HT-29 (cell line): Measurements from ENCODE around the gene ZNF268. TPM values are rescaled to one million over a fixed set of nuclear protein-coding genes. Genes with fewer than 3 reads are reported as not detected.

ENCODE experiments used
- DNase-seq: peaks from one replicate; pipeline ENCODE4 v3.0.0-alpha.2; 2015; ENCODE audit warnings: low spot score
- total RNA-seq: library from RNA; depleted of rRNA; stranded (reverse); fragments of >200 nt; shearing (Covaris generic); gene quantifications from 2 replicates; pipeline ENCODE4 v1.2.3, GENCODE V29; 2014; rRNA removed

Gene ZNF268
- total RNA-seq, result 8.9 and 21.8 TPM in 2 replicates

DNA sequence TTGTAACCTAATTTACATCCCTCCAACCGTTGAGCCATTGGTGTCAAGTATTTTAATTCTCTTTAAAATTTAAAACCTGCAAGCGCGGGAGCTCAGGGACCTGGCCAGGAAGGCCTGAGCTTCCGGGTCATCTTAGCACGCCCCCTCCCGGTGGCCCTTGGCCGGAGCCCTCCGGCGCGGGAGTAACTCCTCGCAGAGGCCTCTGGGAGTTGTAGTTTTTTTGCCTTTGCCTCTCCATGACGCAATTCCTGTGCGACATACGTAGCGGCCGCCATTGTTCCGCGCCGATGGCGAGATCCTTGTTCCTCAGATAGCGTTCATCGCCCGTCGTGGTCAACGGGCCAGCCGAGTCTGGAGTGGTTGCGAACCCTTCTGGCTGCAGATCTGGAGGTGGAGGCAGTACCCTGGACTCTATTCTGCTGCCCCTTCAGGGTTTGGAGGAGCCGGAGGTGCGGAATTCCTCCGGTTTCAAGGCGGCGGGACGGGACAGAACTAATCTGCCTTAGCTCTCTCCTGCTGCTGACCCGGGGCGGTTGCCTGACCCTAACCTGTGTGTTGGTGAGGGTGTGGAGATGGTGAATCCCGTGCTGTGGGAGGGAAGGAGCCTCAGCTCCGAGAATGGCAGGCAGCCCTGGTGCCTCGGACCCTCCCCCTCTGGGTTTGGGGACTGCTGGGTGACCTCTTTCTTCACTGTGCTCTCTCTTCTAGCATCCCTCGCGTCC is at the start of gene ZNF268:
TSS of gene ZNF268 (plus strand) at position 258 of the 722 bp plus-strand sequence. CDS start 503 bp downstream, outside the sequence.
- DNase-seq, result peak; percentile 93

- DNase-seq, result no peak
These were observed 45.5 kb upstream of the ZNF268 start for GRCh38 chr12:133135747-133136146.

GRCh38 chr12:133145981-133146380 is 35.3 kb upstream of the ZNF268 start:
- DNase-seq, result no peak

DNA sequence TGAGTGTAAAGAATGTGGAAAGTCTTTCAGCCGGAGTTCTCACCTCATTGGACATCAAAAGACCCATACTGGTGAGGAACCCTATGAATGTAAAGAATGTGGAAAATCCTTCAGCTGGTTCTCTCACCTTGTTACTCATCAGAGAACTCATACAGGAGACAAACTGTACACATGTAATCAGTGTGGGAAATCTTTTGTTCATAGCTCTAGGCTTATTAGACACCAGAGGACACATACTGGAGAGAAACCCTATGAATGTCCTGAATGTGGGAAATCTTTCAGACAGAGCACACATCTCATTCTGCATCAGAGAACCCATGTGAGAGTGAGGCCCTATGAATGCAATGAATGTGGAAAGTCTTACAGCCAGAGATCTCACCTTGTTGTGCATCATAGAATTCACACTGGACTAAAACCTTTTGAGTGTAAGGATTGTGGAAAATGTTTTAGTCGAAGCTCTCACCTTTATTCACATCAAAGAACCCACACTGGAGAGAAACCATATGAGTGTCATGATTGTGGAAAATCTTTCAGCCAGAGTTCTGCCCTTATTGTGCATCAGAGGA is 25.1 kb upstream of the ZNF268 start:
- no peak for DNase-seq

- no peak for DNase-seq
These were observed 15.5 kb upstream of the ZNF268 start for GRCh38 chr12:133165776-133166175.

- DNase-seq, result no peak
These were observed 8.8 kb upstream of the ZNF268 start for GRCh38 chr12:133172491-133172890.

GRCh38 chr12:133174901-133175300 is 6.4 kb upstream of the ZNF268 start:
- no peak for DNase-seq

GRCh38 chr12:133180669-133181068 is 626 bp upstream of the ZNF268 start:
- DNase-seq, result no peak

DNA sequence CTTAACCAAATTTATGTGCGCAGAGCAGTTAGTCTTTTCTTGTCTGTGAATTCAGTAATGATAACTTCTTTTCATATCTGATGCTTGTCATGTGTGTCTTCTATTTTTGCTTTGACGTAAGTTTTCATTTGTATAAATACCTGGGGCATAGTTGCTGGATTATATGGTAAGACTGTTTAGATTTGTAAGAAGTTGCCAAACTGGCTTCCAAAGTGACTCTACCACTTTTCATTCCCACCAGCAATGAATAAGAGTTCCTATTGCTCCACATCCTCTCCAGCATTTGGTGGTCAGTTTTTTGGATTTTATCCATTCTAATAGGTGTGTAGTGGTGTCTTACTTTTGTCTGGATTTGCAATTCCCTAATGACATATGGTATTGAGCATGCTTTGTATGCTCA is 8.9 kb downstream of the ZNF268 start:
- DNase-seq, result no peak

DNA sequence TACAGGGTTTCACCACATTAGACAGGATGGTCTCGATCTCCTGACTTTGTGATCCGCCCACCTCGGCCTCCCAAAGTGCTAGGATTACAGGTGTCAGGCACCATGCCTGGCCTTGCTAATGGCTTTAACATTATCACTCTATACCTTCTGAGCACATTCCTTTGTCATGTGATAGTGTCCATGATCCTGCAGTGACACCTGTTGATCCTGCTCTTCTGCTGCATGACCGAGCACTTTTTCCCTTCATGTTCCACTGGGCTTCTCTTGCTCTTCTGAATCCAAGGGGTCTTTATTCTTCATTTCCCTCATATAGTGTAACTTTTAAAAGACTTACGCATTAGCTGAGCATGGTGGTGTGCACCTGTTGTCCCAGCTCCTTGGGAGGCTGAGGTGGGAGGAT is 11.6 kb downstream of the ZNF268 start:
- no peak for DNase-seq

DNA sequence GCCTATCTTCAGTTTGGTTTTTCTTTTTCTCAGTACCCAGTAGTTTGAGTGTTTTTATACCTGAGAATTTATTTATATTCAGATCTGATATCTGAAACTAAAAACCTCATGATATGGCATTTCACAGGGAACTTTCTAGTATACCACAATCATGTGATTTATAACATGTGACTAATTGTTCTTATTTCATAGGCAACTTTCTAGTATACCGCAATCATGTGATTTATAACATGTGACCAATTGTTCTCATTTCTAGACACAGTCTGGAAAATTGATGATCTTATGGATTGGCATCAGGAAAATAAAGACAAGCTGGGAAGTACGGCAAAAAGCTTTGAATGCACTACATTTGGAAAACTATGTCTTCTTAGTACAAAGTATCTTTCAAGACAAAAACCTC is 20.6 kb downstream of the ZNF268 start:
- no peak for DNase-seq

DNA sequence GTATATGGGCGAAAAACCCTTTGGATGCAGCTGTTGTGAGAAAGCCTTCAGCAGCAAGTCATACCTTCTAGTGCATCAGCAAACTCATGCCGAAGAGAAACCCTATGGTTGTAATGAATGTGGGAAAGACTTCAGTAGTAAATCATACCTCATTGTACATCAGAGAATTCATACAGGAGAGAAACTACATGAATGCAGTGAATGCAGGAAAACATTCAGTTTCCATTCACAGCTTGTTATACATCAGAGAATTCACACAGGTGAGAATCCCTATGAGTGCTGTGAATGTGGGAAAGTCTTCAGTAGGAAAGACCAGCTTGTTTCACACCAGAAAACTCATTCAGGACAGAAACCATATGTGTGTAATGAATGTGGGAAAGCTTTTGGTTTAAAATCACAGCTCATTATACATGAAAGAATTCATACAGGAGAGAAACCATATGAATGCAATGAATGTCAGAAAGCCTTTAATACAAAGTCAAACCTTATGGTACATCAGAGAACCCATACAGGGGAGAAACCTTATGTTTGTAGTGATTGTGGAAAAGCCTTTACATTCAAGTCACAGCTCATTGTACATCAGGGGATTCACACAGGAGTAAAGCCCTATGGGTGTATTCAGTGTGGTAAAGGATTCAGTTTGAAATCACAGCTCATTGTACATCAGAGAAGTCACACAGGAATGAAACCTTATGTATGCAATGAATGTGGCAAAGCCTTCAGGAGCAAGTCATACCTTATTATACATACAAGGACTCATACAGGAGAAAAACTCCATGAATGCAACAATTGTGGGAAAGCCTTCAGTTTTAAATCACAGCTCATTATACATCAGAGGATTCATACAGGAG is 21.4 kb downstream of the ZNF268 start:
- DNase-seq, result no peak

- DNase-seq, result peak; percentile 30
These were observed 22.3 kb downstream of the ZNF268 start for GRCh38 chr12:133203344-133204263.

GRCh38 chr12:133204264-133204603 is 22.9 kb downstream of the ZNF268 start:
- no peak for DNase-seq

DNA sequence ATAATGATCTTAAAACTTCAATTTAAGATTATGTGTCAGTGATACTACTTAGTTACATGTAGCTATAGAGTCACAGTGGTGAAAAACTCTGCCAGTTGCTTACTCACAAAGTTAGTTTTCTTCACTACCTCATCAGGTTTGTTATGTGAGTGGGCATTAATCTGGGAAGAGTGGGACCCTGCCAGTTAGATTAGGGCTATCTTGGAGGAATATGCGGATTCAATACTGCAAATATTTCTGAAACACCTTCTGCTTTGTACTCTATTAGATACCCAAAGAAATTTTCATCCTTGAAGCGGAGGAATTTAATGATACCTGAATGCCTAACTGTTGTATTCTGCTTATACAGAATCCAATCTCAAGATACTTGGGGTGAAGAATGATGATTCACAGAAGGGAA is 25.1 kb downstream of the ZNF268 start:
- DNase-seq, result no peak

DNA sequence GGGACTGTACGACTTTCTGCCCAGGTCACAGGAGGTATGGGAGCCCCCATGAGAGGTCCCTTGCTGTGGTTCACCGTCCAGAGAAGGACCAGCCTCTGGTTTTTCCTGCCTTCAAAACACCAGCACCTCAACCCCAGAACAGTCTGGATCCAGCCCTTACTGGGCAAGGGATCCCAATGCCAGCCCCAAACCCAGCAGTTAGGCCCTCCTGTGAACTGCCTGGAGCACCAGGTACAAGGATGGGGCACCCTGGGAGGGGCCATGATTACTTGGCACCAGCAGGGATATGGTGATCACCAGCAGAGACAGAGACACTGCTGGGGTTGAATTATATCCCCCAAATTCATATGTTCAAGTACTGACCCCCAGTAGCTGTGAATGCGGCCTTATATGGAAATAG is 34.4 kb downstream of the ZNF268 start:
- no peak for DNase-seq

DNA sequence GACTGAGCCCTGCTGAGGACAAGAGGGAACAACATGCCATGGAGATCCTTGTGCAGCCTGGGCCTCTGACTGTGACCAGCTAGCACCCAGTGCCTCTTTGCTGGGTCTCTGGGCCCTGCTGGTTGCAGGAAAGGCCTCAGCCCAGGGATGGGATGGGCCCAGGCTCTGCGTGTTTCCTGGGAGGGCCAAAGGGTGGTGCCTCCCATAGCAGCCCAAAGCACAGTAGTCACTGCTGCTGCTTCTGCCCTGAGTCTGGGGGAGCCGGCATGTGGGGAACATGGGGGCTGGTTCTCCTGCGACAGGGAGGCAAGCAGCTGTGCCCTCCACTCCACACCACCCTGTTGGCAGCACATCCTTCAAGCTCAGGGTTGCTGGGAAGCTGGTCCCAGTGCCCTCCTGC is 35.9 kb downstream of the ZNF268 start:
- DNase-seq, result no peak

- DNase-seq, result no peak
These were observed 39.2 kb downstream of the ZNF268 start for GRCh38 chr12:133220521-133220920.

GRCh38 chr12:133221241-133221640 is 39.9 kb downstream of the ZNF268 start:
- no peak for DNase-seq

- no peak for DNase-seq
These were observed 40.9 kb downstream of the ZNF268 start for GRCh38 chr12:133222211-133222610.

DNA sequence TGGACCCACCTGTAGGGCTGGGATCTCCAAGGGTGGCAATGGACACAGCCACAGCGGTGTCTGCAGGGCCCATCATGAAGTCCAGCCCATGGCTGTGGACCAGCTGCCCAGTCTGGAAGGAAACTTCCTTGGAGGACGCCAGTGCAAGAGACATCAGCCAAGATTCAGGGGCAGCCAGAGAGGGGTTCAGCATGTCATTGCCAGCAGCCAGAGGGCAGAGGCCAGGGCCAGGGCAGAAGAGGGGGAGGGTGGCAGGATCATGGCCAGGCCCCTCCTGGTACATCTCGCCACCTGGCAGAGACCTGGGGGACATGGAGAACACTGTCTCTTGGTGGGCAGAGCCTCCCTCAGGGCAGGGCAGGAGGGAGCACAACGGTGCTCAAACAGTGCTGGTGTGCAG is 44.2 kb downstream of the ZNF268 start:
- no peak for DNase-seq

- DNase-seq, result no peak
These were observed 45.4 kb downstream of the ZNF268 start for GRCh38 chr12:133226690-133227089.
